ENCODE data around the gene SH3RF3. TPM values are rescaled to one million over a fixed set of nuclear protein-coding genes. Genes with fewer than 3 reads are reported as not detected.

The SH3RF3 gene
- total and polyA plus RNA-seq, 4 donors, result 2.9 to 9.7 (median 8.6) TPM

DNA sequence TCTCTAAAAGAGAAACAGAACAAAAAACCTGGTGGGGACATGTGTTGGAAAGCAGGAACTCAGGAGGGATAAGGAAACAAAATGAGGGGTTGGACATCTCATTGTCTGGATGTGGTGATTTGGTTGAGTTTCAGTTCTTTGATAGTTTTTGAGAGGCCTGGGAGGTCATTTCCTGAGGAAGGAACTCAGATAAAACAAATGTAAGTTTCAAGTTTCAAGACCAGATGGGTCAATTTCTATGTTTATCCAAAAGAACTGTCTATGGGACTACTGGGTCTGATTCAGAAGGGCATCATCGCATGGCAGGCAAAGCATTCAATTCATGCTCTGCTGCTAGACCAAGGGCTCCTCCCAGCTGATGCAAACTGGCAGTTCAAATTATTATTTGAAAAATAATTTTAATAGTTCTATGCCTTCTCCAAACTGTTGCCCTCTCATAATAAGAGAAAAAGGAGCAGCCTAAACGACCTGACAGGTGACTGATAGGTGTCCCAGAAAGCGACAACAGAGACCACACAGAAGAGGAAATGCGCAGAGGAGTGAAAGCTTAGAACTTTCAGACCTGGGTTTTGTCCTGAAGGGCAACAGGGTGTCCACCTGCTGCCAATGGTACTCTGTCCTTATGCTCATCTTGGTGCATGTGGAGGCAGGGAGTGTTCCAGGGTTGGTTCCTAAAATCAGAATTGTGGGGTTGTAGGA, 39.3 kb upstream of the SH3RF3 start:
- Histone ChIP-seq H3K9me3 (ENCODE audit: control insufficient read depth in 4 of 4, insufficient read depth in 3 of 4, low read length in 3 of 4) (no peaks in the 10 kb centered on the region), H3K36me3 (ENCODE audit: control insufficient read depth in 4 of 4, insufficient read depth in 4 of 4, low read length in 4 of 4) (no peaks in the 10 kb centered on the region), H3K9ac (ENCODE audit: insufficient read depth in 1 of 2, low read length in 2 of 2) (no peak overlapping the region), H3K4me1 (ENCODE audit: control insufficient read depth in 5 of 5, insufficient read depth in 5 of 5, low read length in 5 of 5) (no peaks in the 10 kb centered on the region), H3K4me3 (no peak overlapping the region), H3K27ac (ENCODE audit: low read depth in 1 of 2, low read length in 1 of 2) (no peak overlapping the region), H3K27me3 (ENCODE audit: control insufficient read depth in 3 of 3, insufficient read depth in 3 of 3, low read length in 2 of 3) (no peaks in the 10 kb centered on the region)
- WGBS, 2 donors, result 78 to 82% methylated on average over 4 of the region's 4 CpGs
- no peak for DNase-seq
- ATAC-seq (ENCODE audit: insufficient read depth, low FRiP score), result no peak
- TF ChIP-seq, protein P1, sequence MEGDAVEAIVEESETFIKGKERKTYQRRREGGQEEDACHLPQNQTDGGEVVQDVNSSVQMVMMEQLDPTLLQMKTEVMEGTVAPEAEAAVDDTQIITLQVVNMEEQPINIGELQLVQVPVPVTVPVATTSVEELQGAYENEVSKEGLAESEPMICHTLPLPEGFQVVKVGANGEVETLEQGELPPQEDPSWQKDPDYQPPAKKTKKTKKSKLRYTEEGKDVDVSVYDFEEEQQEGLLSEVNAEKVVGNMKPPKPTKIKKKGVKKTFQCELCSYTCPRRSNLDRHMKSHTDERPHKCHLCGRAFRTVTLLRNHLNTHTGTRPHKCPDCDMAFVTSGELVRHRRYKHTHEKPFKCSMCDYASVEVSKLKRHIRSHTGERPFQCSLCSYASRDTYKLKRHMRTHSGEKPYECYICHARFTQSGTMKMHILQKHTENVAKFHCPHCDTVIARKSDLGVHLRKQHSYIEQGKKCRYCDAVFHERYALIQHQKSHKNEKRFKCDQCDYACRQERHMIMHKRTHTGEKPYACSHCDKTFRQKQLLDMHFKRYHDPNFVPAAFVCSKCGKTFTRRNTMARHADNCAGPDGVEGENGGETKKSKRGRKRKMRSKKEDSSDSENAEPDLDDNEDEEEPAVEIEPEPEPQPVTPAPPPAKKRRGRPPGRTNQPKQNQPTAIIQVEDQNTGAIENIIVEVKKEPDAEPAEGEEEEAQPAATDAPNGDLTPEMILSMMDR (IDR thresholded peaks at IDR 0.05; ENCODE audit: control extremely low read depth, extremely low read depth), result no peak

DNA sequence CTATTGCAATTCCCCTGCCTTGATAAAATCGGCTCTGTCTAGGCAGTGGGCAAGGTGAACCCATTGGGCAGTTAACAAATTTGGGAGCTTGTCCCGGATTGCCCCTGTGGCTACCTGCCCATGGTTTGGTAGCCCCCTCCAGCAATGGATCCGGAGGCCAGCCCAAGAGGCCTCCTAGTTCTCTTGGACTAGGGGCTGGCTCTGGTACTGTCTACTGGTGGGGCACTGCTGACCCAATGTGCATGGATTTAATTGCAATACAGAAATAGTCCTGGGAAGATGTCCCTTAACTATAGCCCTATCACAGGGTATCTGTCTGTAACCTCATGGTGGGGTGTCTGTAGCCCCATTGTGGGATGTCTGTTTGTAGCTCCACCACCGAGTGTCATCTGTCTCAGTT, 37.5 kb upstream of the SH3RF3 start:
- Histone ChIP-seq H3K9me3 (ENCODE audit: control insufficient read depth in 4 of 4, insufficient read depth in 3 of 4, low read length in 3 of 4) (no peaks in the 10 kb centered on the region), H3K9ac (ENCODE audit: insufficient read depth in 1 of 2, low read length in 2 of 2) (no peak overlapping the region), H3K27ac (ENCODE audit: low read depth in 1 of 2, low read length in 1 of 2) (no peak overlapping the region), H3K4me3 (no peak overlapping the region), H3K36me3 (ENCODE audit: control insufficient read depth in 4 of 4, insufficient read depth in 4 of 4, low read length in 4 of 4) (no peaks in the 10 kb centered on the region), H3K4me1 (ENCODE audit: control insufficient read depth in 5 of 5, insufficient read depth in 5 of 5, low read length in 5 of 5) (no peaks in the 10 kb centered on the region), H3K27me3 (ENCODE audit: control insufficient read depth in 3 of 3, insufficient read depth in 3 of 3, low read length in 2 of 3) (no peaks in the 10 kb centered on the region)
- TF ChIP-seq, protein P1 (IDR thresholded peaks at IDR 0.05; ENCODE audit: control extremely low read depth, extremely low read depth), result no peak
- WGBS, 2 donors, result 93 to 94% methylated on average over 4 of the region's 4 CpGs
- DNase-seq, result no peak
- no peak for ATAC-seq (ENCODE audit: insufficient read depth, low FRiP score)

DNA sequence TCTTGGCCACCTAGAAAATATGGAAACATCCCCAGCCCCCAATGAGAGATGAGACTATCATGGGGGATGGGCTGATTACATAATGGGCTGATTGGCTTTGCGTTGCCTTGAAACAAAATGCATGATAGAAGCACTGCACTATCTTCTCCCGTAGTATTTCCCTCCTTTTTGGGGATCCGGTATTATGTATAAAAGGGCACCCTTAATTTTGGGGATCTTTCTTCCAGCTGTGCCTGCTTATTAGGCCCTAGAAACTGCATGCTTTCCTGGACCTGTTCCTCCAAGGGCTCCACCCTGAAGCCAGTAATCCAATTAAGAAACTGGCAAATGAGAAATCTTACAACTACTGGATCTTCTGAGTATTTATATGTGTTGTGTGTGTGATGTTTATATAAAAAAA, 34.9 kb upstream of the SH3RF3 start:
- no peak for ATAC-seq (ENCODE audit: insufficient read depth, low FRiP score)
- TF ChIP-seq, protein P1 (IDR thresholded peaks at IDR 0.05; ENCODE audit: control extremely low read depth, extremely low read depth), result no peak
- 95 to 97% methylated on average over 3 of the region's 3 CpGs for WGBS, 2 donors
- no peaks in the 10 kb centered on the region for H3K27me3 ChIP-seq (ENCODE audit: control insufficient read depth in 3 of 3, insufficient read depth in 3 of 3, low read length in 2 of 3)
- DNase-seq, result no peak
- H3K4me1 ChIP-seq (ENCODE audit: control insufficient read depth in 5 of 5, insufficient read depth in 5 of 5, low read length in 5 of 5), result peaks cover 0 to 6% (median 0%) of the 10 kb centered on the region in 5 donors
- no peaks in the 10 kb centered on the region for H3K9me3 ChIP-seq (ENCODE audit: control insufficient read depth in 4 of 4, insufficient read depth in 3 of 4, low read length in 3 of 4)
- no peak overlapping the region for H3K9ac ChIP-seq (ENCODE audit: insufficient read depth in 1 of 2, low read length in 2 of 2)
- H3K27ac ChIP-seq (ENCODE audit: low read depth in 1 of 2, low read length in 1 of 2), result no peak overlapping the region
- no peak overlapping the region for H3K4me3 ChIP-seq
- no peaks in the 10 kb centered on the region for H3K36me3 ChIP-seq (ENCODE audit: control insufficient read depth in 4 of 4, insufficient read depth in 4 of 4, low read length in 4 of 4)

Measured in lung (tissue), 12 donors.